ENCODE measurements around the gene COL20A1.

DNA sequence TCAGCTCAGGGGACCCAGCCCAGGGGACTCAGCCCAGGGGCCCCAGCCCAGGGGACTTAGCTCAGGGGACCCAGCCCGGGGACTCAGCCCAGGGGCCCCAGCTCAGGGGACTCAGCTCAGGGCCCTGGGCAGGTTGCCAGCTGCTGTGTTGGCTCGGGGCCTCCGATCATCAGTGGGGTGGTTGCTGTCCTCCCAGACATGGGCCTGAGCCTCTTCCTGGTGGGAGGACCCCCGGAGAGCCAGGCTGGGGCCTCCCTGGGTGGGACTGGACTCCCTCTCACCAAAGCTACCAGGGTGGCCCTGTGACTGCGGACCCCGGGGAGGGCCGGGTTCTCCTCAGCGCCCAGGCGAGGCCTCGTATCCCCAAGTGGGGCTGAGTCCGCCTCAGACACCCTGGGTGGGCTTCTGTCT is 4.4 kb downstream of the COL20A1 start:
- TF ChIP-seq POLR2A (IDR thresholded peaks at IDR 0.05; ENCODE audit: extremely low read depth, insufficient read length) (no peak), MYC (IDR thresholded peaks at IDR 0.05; ENCODE audit: low read depth, low read length) (no peak)
- TF ChIP-seq, protein P1, sequence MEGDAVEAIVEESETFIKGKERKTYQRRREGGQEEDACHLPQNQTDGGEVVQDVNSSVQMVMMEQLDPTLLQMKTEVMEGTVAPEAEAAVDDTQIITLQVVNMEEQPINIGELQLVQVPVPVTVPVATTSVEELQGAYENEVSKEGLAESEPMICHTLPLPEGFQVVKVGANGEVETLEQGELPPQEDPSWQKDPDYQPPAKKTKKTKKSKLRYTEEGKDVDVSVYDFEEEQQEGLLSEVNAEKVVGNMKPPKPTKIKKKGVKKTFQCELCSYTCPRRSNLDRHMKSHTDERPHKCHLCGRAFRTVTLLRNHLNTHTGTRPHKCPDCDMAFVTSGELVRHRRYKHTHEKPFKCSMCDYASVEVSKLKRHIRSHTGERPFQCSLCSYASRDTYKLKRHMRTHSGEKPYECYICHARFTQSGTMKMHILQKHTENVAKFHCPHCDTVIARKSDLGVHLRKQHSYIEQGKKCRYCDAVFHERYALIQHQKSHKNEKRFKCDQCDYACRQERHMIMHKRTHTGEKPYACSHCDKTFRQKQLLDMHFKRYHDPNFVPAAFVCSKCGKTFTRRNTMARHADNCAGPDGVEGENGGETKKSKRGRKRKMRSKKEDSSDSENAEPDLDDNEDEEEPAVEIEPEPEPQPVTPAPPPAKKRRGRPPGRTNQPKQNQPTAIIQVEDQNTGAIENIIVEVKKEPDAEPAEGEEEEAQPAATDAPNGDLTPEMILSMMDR (IDR thresholded peaks at IDR 0.05; ENCODE audit: low read depth, low read length), result no peak
- TF ChIP-seq, protein P2, sequence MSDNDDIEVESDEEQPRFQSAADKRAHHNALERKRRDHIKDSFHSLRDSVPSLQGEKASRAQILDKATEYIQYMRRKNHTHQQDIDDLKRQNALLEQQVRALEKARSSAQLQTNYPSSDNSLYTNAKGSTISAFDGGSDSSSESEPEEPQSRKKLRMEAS (IDR thresholded peaks at IDR 0.05; ENCODE audit: low read depth, low read length), result no peak

All from NB4 (cell line).